ENCODE data around the gene HIF3A. TPM values are rescaled to one million over a fixed set of nuclear protein-coding genes. Genes with fewer than 3 reads are reported as not detected.

The HIF3A gene
- 73.6 TPM for total RNA-seq

GRCh38 chr19:46296722-46297461 is at the start of gene HIF3A:
HIF3A (plus strand) TSS chr19:46297042; CDS start chr19:46297077, 35 bp downstream.

DNA sequence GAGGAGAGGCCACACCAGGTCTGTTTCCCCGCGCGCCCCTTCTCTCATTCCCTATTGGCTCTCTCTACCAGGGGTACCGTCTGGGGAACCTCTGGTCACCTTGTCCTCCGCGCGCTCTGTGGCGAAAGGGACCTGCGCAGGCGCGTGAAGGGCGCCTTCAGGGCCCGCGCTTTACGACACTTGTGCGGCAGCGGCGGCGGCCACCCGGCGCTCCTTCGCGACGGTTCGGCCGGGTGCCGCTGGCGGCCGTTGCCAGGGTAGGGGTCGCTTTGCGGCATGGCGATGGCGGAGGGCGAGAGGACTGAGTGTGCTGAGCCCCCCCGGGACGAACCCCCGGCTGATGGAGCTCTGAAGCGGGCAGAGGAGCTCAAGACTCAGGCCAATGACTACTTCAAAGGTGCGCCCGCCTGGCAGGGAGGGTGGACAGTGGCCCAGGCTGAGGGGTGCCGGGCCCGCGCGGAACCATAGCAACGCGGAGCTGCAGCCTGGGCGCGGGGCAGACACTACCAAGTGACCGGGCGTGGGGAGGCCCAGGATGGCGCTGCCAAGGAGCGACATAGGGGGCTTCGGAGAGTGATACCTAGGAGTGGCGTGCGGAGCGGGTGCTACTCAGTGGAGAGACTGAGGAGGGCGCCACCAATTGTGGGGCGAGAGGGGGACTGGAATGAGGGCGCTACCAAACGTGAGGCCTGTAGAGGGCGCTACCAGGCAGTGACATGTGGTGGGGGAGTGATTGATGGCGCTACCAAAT is 50.2 kb downstream of the HIF3A start, which contains the start of gene PPP5C:
Gene PPP5C, plus strand, starts transcription at position 267 of the 751 bp plus-strand sequence. Its CDS starts 10 bp downstream, at position 277.

Other genes with a start within 250 kb of the HIF3A start
- not detected for gene IGFL3, start 172.4 kb upstream of the HIF3A start, total RNA-seq
- gene IGFL2, start 148.8 kb upstream of the HIF3A start, total RNA-seq = not detected
- gene IGFL1, start 67.3 kb upstream of the HIF3A start, total RNA-seq = not detected
- 68.8 TPM for gene PPP5C, start 50.0 kb downstream of the HIF3A start, total RNA-seq
- gene CCDC8, start 116.5 kb downstream of the HIF3A start, total RNA-seq = 43.4 TPM
- 7.1 TPM for gene PNMA8C, start 131.9 kb downstream of the HIF3A start, total RNA-seq
- 72.3 TPM for gene PNMA8A, start 174.5 kb downstream of the HIF3A start, total RNA-seq
- gene PNMA8B, start 198.8 kb downstream of the HIF3A start, total RNA-seq = 12.4 TPM

All from camera-type eye (tissue), 1 donor.